Neural cell (in vitro differentiated cells): ENCODE measurements around the gene JAK3. TPM values are rescaled to one million over a fixed set of nuclear protein-coding genes. Genes with fewer than 3 reads are reported as not detected.

Source experiments
- H2AFZ ChIP-seq: fragments of 200-600, 300-800 bp; sonication (generic), shearing (Covaris generic); 2 replicates; pipeline ENCODE4 v1.6.0; 2014; ENCODE audit warnings: low read depth, mild to moderate bottlenecking, antibody characterized with exemption, low read length, moderate library complexity
- H3F3A ChIP-seq: fragments of 200-600 bp; shearing (Covaris generic); 2 replicates; pipeline ENCODE4 v1.6.1; 2016; ENCODE audit warnings: mild to moderate bottlenecking, moderate library complexity, mixed read lengths, antibody characterized with exemption, low read length; ENCODE audit not compliant: insufficient read depth, poor library complexity, severe bottlenecking
- H3K27ac ChIP-seq: fragments of 200-600, 300-800 bp; sonication (generic), shearing (Covaris generic); 2 replicates; pipeline ENCODE4 v1.5.1; 2014; ENCODE audit warnings: mild to moderate bottlenecking, low read length, moderate library complexity
- H3K27me3 ChIP-seq: fragments of 300-800, 200-600 bp; sonication (generic), shearing (Covaris generic); 2 replicates; pipeline ENCODE4 v1.6.0; 2014; ENCODE audit warnings: mild to moderate bottlenecking, low read depth, low read length, moderate library complexity; ENCODE audit not compliant: insufficient read depth
- H3K36me3 ChIP-seq: fragments of 300-800, 200-600 bp; sonication (generic), shearing (Covaris generic); 2 replicates; pipeline ENCODE4 v1.5.1; 2014; ENCODE audit warnings: mild to moderate bottlenecking, antibody characterized with exemption, low read length, moderate library complexity; ENCODE audit not compliant: insufficient read depth
- H3K4me2 ChIP-seq: fragments of 300-800, 200-600 bp; sonication (generic), shearing (Covaris generic); 2 replicates; pipeline ENCODE4 v1.6.0; 2014; ENCODE audit warnings: mild to moderate bottlenecking, low read length
- H3K4me3 ChIP-seq: fragments of 300-800, 200-600 bp; sonication (generic), shearing (Covaris generic); 2 replicates; pipeline ENCODE4 v1.5.1; 2014; ENCODE audit warnings: mild to moderate bottlenecking, low read length, moderate library complexity
- H3K79me2 ChIP-seq: fragments of 200-600 bp; shearing (Covaris generic); replicated peaks from 2 replicates; pipeline ENCODE4 v1.6.0; 2014; ENCODE audit warnings: mild to moderate bottlenecking, low read length, moderate library complexity; ENCODE audit not compliant: insufficient read depth
- H3K9ac ChIP-seq: fragments of 300-800, 200-600 bp; sonication (generic), shearing (Covaris generic); 2 replicates; pipeline ENCODE4 v1.6.1; 2016; ENCODE audit warnings: mild to moderate bottlenecking, low read length, mixed read lengths
- H3K9me2 ChIP-seq: fragments of 200-600 bp; shearing (Covaris generic); 2 replicates; pipeline ENCODE4 v1.6.1; 2016; ENCODE audit warnings: mild to moderate bottlenecking, low read length, mixed read lengths; ENCODE audit not compliant: insufficient read depth
- H3K9me3 ChIP-seq: fragments of 200-600, 300-800 bp; sonication (generic), shearing (Covaris generic); 2 replicates; pipeline ENCODE4 v1.6.1; 2016; ENCODE audit warnings: mild to moderate bottlenecking, mixed run types, low read length, moderate library complexity, mixed read lengths
- H4K20me1 ChIP-seq: fragments of 200-600 bp; shearing (Covaris generic); 2 replicates; pipeline ENCODE4 v1.6.1; 2016; ENCODE audit warnings: mild to moderate bottlenecking, mixed run types; ENCODE audit not compliant: insufficient read depth
- EP300 ChIP-seq: fragments of 450-650 bp; conservative IDR thresholded peaks from 2 replicates; pipeline ENCODE4 v1.6.1; 2014; ENCODE audit warnings: antibody characterized with exemption, mild to moderate bottlenecking, moderate library complexity; ENCODE audit not compliant: poor library complexity, severe bottlenecking
- EZH2 ChIP-seq: fragments of 200-600, 300-800 bp; shearing (Covaris generic), sonication (generic); IDR thresholded peaks from 2 replicates; pipeline ENCODE4 v1.6.1; 2014; ENCODE audit warnings: antibody characterized with exemption, low read length, borderline replicate concordance, mild to moderate bottlenecking; ENCODE audit not compliant: insufficient read depth, poor library complexity, severe bottlenecking
- MXI1 ChIP-seq: fragments of 450-650 bp; conservative IDR thresholded peaks from 2 replicates; pipeline ENCODE4 v1.6.1; 2014; ENCODE audit warnings: antibody characterized with exemption, mild to moderate bottlenecking; ENCODE audit not compliant: poor library complexity, severe bottlenecking
- POLR2AphosphoS5 ChIP-seq: IDR thresholded peaks from 2 replicates; pipeline ENCODE4 v1.6.1; 2012
- RAD21 ChIP-seq: fragments of 450-650 bp; conservative IDR thresholded peaks from 2 replicates; pipeline ENCODE4 v1.6.1; 2014; ENCODE audit warnings: antibody characterized with exemption, mild to moderate bottlenecking, moderate library complexity
- SMC3 ChIP-seq: fragments of 450-650 bp; conservative IDR thresholded peaks from 2 replicates; pipeline ENCODE4 v1.6.1; 2014; ENCODE audit warnings: antibody characterized with exemption, mild to moderate bottlenecking, moderate library complexity; ENCODE audit not compliant: poor library complexity
- TAF1 ChIP-seq: IDR thresholded peaks from 2 replicates; pipeline ENCODE4 v1.6.1; 2012; ENCODE audit warnings: low read depth
- polyA plus RNA-seq: library from polyadenylated mRNA; depleted of rRNA; stranded (reverse); fragments of >200 nt; gene quantifications from 2 replicates; pipeline ENCODE4 v1.2.3, GENCODE V29; 2014
- TF ChIP-seq, protein P1 (sequence below): fragments of 450-650 bp; IDR thresholded peaks from 2 replicates; pipeline ENCODE4 v1.5.1; 2014; ENCODE audit warnings: antibody characterized with exemption, mild to moderate bottlenecking, moderate library complexity; ENCODE audit not compliant: poor library complexity, severe bottlenecking
- TF ChIP-seq, protein P2 (sequence below): IDR thresholded peaks from 2 replicates; pipeline ENCODE4 v1.6.1; 2012; ENCODE audit warnings: borderline replicate concordance

The JAK3 gene
- polyA plus RNA-seq, 1 donor from 2014 or later: 0.11 TPM

DNA sequence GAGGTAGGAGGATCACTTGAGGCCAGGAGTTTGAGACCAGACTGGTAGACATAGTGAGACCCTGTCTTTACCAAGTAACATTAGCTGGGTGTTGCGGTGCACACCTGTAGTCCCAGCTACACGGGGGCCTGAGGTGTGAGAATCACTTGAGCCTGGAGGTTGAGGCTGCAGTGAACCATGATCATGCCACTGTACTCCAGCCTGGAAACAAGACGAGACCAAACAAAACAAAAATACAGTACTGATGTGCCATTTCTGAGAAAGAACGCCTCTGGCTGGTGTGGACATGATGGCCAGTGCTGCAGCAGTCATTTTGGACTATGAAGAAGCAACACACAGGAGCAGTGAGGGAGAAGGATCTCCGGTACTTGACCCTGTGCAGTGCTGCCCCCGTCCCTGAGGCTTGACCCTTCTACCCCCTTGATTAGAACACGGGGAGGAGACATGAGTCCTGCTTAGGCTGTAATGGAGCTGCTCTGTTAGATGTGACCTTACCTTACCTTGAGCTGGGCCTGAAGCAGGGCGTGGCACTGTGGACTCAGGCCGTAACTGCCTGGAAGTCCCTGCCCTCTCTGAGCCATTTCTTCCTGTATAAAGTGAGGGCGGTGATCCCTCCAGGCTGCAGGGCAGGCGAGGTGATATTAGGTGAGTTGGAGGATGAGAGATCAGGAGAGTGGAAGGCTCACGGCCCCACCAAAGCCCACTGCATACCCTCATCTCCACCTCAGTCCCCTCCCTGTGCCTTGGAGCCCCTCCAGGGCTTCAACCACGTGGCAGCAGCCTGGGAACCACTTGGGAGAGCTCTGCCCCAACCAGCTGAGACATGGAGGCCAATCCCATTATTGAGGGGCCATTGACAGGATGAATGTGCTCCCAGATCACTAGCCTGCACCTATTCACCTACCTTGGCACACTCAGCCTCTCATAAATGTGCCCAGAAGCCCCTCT is 17.9 kb upstream of the JAK3 start:
- no peaks in the 10 kb centered on the region for H3F3A ChIP-seq
- no peaks in the 10 kb centered on the region for H3K36me3 ChIP-seq
- H3K9ac ChIP-seq: no peak overlapping the region
- TF ChIP-seq EZH2 (no peak), RAD21 (no peak), SMC3 (no peak), MXI1 (no peak), TAF1 (no peak), POLR2AphosphoS5 (no peak), EP300 (no peak)
- TF ChIP-seq, protein P1, sequence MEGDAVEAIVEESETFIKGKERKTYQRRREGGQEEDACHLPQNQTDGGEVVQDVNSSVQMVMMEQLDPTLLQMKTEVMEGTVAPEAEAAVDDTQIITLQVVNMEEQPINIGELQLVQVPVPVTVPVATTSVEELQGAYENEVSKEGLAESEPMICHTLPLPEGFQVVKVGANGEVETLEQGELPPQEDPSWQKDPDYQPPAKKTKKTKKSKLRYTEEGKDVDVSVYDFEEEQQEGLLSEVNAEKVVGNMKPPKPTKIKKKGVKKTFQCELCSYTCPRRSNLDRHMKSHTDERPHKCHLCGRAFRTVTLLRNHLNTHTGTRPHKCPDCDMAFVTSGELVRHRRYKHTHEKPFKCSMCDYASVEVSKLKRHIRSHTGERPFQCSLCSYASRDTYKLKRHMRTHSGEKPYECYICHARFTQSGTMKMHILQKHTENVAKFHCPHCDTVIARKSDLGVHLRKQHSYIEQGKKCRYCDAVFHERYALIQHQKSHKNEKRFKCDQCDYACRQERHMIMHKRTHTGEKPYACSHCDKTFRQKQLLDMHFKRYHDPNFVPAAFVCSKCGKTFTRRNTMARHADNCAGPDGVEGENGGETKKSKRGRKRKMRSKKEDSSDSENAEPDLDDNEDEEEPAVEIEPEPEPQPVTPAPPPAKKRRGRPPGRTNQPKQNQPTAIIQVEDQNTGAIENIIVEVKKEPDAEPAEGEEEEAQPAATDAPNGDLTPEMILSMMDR: no peak
- TF ChIP-seq, protein P2, sequence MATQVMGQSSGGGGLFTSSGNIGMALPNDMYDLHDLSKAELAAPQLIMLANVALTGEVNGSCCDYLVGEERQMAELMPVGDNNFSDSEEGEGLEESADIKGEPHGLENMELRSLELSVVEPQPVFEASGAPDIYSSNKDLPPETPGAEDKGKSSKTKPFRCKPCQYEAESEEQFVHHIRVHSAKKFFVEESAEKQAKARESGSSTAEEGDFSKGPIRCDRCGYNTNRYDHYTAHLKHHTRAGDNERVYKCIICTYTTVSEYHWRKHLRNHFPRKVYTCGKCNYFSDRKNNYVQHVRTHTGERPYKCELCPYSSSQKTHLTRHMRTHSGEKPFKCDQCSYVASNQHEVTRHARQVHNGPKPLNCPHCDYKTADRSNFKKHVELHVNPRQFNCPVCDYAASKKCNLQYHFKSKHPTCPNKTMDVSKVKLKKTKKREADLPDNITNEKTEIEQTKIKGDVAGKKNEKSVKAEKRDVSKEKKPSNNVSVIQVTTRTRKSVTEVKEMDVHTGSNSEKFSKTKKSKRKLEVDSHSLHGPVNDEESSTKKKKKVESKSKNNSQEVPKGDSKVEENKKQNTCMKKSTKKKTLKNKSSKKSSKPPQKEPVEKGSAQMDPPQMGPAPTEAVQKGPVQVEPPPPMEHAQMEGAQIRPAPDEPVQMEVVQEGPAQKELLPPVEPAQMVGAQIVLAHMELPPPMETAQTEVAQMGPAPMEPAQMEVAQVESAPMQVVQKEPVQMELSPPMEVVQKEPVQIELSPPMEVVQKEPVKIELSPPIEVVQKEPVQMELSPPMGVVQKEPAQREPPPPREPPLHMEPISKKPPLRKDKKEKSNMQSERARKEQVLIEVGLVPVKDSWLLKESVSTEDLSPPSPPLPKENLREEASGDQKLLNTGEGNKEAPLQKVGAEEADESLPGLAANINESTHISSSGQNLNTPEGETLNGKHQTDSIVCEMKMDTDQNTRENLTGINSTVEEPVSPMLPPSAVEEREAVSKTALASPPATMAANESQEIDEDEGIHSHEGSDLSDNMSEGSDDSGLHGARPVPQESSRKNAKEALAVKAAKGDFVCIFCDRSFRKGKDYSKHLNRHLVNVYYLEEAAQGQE: no peak
- no peak overlapping the region for H3K4me3 ChIP-seq
- H3K4me2 ChIP-seq: no peak overlapping the region
- no peak overlapping the region for H2AFZ ChIP-seq
- no peaks in the 10 kb centered on the region for H3K9me3 ChIP-seq
- H4K20me1 ChIP-seq: peaks cover 3% of the 10 kb centered on the region
- H3K9me2 ChIP-seq: no peaks in the 10 kb centered on the region
- no peak overlapping the region for H3K27ac ChIP-seq
- H3K27me3 ChIP-seq: no peaks in the 10 kb centered on the region
- peaks cover 11% of the 10 kb centered on the region for H3K79me2 ChIP-seq

DNA sequence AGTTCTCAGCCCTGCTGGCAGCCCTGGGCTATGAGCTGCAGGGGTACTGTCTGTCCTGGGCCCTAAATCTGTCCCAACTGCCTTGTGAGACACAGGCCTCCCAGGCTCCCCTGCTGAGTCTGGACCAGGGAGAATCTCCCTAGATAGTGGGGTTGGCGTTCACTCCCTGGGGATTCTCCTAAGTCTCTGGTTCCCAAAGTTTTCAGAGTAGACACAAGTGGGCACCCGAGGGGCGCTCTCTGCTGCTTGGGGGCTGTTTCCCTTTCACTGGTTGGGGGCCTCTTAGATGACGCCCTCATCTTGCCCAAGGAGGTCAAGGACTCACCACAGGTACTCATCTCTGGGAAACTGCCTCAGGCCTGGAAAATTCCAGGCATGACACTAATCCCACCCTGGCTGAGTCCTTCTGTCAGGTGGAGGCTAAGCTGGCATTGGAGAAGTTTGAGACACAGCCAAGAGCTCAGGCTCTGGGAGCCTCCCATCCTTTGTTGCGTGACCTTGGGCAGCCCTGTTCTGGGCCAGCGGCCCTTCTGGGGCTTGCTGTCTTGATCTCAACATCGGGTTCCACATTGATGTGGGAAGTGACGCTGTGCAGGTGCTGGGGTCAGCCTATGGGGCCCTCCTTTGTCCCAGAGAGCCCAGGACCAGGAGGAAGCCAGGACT is 15.9 kb upstream of the JAK3 start:
- H3K9me2 ChIP-seq: no peaks in the 10 kb centered on the region
- H3K9ac ChIP-seq: no peak overlapping the region
- no peak overlapping the region for H2AFZ ChIP-seq
- H3K9me3 ChIP-seq: no peaks in the 10 kb centered on the region
- no peak overlapping the region for H3K4me2 ChIP-seq
- H4K20me1 ChIP-seq: peaks cover 4% of the 10 kb centered on the region
- no peaks in the 10 kb centered on the region for H3F3A ChIP-seq
- H3K79me2 ChIP-seq: peaks cover 21% of the 10 kb centered on the region
- H3K27ac ChIP-seq: no peak overlapping the region
- no peaks in the 10 kb centered on the region for H3K27me3 ChIP-seq
- H3K36me3 ChIP-seq: no peaks in the 10 kb centered on the region
- H3K4me3 ChIP-seq: no peak overlapping the region
- TF ChIP-seq, protein P1: no peak
- no peak for TF ChIP-seq RAD21
- TF ChIP-seq, protein P2: no peak
- TF ChIP-seq SMC3: no peak
- no peak for TF ChIP-seq MXI1
